ENCODE measurements around the gene GREB1L.
A peak's percentile ranks its signal among the peaks of the same experiment; 100 is the strongest.

GREB1L gene

DNA sequence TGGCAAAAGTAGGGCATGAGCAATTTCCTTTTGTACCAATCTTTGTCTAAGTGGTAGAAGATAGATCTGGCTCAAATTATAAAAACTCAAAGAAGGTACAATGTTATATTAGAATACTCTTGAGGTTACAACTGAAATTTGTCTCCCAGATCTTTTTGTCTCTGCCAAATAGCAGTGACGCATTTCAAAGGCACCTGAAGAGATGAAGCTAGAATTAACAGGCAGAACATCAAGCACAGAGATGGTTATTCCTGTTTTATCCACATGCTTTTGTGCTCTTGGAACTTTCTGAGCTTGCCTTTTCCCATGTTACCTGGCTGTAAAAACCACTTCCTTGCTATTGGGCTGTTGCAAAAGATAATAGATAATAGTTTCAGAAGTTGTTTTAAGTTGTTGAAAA lies 74.3 kb downstream of the GREB1L start:
- H3K4me3 Mint-ChIP-seq: peak overlapping the region; percentile 10
- no peak for DNase-seq
- TF ChIP-seq, protein P1, sequence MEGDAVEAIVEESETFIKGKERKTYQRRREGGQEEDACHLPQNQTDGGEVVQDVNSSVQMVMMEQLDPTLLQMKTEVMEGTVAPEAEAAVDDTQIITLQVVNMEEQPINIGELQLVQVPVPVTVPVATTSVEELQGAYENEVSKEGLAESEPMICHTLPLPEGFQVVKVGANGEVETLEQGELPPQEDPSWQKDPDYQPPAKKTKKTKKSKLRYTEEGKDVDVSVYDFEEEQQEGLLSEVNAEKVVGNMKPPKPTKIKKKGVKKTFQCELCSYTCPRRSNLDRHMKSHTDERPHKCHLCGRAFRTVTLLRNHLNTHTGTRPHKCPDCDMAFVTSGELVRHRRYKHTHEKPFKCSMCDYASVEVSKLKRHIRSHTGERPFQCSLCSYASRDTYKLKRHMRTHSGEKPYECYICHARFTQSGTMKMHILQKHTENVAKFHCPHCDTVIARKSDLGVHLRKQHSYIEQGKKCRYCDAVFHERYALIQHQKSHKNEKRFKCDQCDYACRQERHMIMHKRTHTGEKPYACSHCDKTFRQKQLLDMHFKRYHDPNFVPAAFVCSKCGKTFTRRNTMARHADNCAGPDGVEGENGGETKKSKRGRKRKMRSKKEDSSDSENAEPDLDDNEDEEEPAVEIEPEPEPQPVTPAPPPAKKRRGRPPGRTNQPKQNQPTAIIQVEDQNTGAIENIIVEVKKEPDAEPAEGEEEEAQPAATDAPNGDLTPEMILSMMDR (IDR thresholded peaks at IDR 0.05): no peak
- H3K27me3 Mint-ChIP-seq (ENCODE audit: low read depth, poor library complexity): peaks cover 4% of the 10 kb centered on the region
- peak overlapping the region; percentile 99 for H3K27ac Mint-ChIP-seq
- peaks cover 21% of the 10 kb centered on the region for H3K9me3 Mint-ChIP-seq
- H3K36me3 Mint-ChIP-seq (ENCODE audit: low read depth): peaks cover 59% of the 10 kb centered on the region
- H3K4me1 Mint-ChIP-seq: peaks cover 60% of the 10 kb centered on the region

GRCh38 chr18:21321711-21322110 lies 79.7 kb downstream of the GREB1L start:
- Mint-ChIP-seq H3K4me1 (peaks cover 59% of the 10 kb centered on the region), H3K9me3 (peaks cover 21% of the 10 kb centered on the region), H3K27me3 (ENCODE audit: low read depth, poor library complexity) (no peaks in the 10 kb centered on the region), H3K27ac (no peak overlapping the region), H3K36me3 (ENCODE audit: low read depth) (peaks cover 38% of the 10 kb centered on the region), H3K4me3 (no peak overlapping the region)
- TF ChIP-seq, protein P1 (IDR thresholded peaks at IDR 0.05): no peak
- DNase-seq: no peak

DNA sequence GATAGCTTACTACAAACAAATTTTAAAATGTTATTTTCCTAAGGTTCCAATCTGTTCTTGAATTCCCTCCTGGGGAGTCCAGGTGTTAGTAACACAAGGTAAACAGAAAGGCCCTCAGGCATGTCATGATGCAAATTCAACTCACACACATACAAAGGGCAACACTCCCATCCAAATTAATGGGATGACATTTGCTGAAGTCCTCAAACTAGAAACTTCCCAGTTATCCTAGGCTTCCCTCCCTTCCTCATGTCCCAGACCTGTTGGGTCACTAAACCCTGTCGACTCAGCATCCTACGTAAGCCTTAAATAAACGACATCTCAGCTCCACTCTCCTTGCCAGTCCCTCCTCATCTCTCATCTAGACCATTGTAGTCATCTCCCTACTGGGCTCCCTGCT lies 85.1 kb downstream of the GREB1L start:
- Mint-ChIP-seq H3K9me3 (no peaks in the 10 kb centered on the region), H3K36me3 (ENCODE audit: low read depth) (peaks cover 3% of the 10 kb centered on the region), H3K4me3 (peak overlapping the region; percentile 30), H3K27me3 (ENCODE audit: low read depth, poor library complexity) (peaks cover 2% of the 10 kb centered on the region), H3K4me1 (peaks cover 75% of the 10 kb centered on the region), H3K27ac (peak overlapping the region; percentile 88)
- TF ChIP-seq, protein P1 (IDR thresholded peaks at IDR 0.05): no peak
- no peak for DNase-seq

DNA sequence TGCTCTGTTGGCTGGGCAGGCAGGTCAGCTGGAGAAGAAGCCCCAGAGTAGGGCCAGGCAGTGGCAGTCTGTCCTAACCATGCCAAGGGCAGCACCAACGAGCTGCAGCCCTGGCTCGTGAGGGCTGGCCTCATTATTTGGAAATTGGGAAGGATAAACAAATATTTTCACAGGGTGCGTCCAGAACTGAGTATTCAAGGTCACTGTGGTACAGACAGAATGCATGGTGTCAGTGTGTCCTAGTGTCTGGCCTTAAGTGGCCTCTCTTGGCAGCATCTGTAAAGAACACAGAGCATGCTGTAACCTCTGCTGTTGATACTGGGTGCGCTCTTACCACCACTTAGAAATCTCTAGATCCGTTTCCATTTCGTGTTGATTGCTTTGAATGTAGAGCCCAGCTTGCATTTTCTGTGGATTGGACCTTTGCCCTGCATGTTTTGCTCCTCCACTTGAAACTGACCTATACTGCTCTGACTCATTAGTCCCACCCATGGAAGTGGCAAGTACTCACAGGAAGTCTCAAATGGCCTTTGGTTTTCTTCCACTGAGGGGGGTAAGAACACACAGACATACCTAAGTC lies 88.2 kb downstream of the GREB1L start:
- Mint-ChIP-seq H3K27ac (peak overlapping the region; percentile 93), H3K9me3 (no peaks in the 10 kb centered on the region), H3K4me1 (peaks cover 57% of the 10 kb centered on the region), H3K4me3 (no peak overlapping the region), H3K27me3 (ENCODE audit: low read depth, poor library complexity) (peaks cover 2% of the 10 kb centered on the region), H3K36me3 (ENCODE audit: low read depth) (peaks cover 3% of the 10 kb centered on the region)
- TF ChIP-seq, protein P1 (IDR thresholded peaks at IDR 0.05): no peak
- DNase-seq: no peak

GRCh38 chr18:21331065-21331464 lies 89.0 kb downstream of the GREB1L start:
- Mint-ChIP-seq H3K9me3 (no peaks in the 10 kb centered on the region), H3K27ac (peak overlapping the region; percentile 13), H3K4me3 (no peak overlapping the region), H3K36me3 (ENCODE audit: low read depth) (peaks cover 3% of the 10 kb centered on the region), H3K27me3 (ENCODE audit: low read depth, poor library complexity) (peaks cover 2% of the 10 kb centered on the region), H3K4me1 (peaks cover 52% of the 10 kb centered on the region)
- DNase-seq: no peak
- TF ChIP-seq, protein P1 (IDR thresholded peaks at IDR 0.05): no peak

DNA sequence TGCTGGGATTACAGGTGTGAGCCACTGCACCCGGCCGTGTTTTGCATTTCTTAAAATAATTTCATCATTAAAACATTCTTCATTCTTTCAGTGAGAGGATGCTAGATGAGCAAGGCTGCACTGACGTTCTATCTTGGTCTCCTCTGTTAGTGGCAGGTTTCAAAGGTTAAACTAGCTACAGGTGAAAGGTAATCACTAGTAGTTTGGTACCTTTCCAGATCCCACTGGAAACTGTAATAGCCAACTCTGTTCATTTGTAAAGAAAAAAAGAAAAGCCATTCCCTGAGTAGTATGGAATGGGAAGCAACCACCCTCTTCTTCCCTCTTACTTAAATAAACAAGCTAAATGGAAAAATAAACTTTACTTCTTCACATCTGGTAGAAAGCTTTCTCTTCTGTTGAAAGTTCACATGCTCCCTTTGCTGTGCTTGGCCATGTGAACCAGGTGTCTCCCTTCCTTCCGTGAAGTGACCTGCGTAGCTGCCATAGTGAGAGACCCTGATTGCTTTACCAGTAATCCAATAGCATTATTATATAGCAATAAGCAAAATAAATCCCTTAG lies 94.0 kb downstream of the GREB1L start:
- Mint-ChIP-seq H3K4me1 (peaks cover 29% of the 10 kb centered on the region), H3K27me3 (ENCODE audit: low read depth, poor library complexity) (peaks cover 2% of the 10 kb centered on the region)

More for the DNA sequence above, 94.0 kb downstream of the GREB1L start:
- TF ChIP-seq, protein P1 (IDR thresholded peaks at IDR 0.05): no peak
- Mint-ChIP-seq H3K36me3 (ENCODE audit: low read depth) (peaks cover 24% of the 10 kb centered on the region), H3K4me3 (no peak overlapping the region), H3K27ac (peak overlapping the region; percentile 82), H3K9me3 (no peaks in the 10 kb centered on the region)
- DNase-seq: no peak
